Ectodermal cell (in vitro differentiated cells): ENCODE results near the gene DVL2.
A peak's percentile ranks its signal among the peaks of the same experiment; 100 is the strongest.
"Not testable (repeated sequence)": the region's sequence is repeated elsewhere in the genome, so short reads cannot be mapped to it uniquely, and the experiment has no call there.

ENCODE experiments used
- H3K27ac ChIP-seq: 2 replicates; pipeline ENCODE4 v1.7.0; 2013; ENCODE audit warnings: mild to moderate bottlenecking, low read depth, low read length; ENCODE audit not compliant: insufficient read depth, poor library complexity, severe bottlenecking
- H3K27me3 ChIP-seq: 2 replicates; pipeline ENCODE4 v1.7.0; 2013; ENCODE audit warnings: mild to moderate bottlenecking, low read length; ENCODE audit not compliant: insufficient read depth, control insufficient read depth, poor library complexity, severe bottlenecking
- H3K36me3 ChIP-seq: one replicate; pipeline ENCODE4 v1.7.0; 2013; ENCODE audit warnings: low read length; ENCODE audit not compliant: control insufficient read depth, insufficient read depth
- H3K4me1 ChIP-seq: one replicate; pipeline ENCODE4 v1.7.0; 2013; ENCODE audit warnings: low read length; ENCODE audit not compliant: control insufficient read depth, insufficient read depth
- H3K4me3 ChIP-seq: 2 replicates; pipeline ENCODE4 v1.7.0; 2013; ENCODE audit warnings: low read depth, low read length, control low read depth; ENCODE audit not compliant: insufficient read depth
- H3K9me3 ChIP-seq: 2 replicates; pipeline ENCODE4 v1.7.0; 2013; ENCODE audit warnings: mild to moderate bottlenecking, low read length, moderate library complexity; ENCODE audit not compliant: control insufficient read depth
- WGBS, 2 experiments: methylation state at CpG; one replicate each; pipeline ENCODE4 v1.1.7; 2013; ENCODE audit warnings: missing lambda C conversion rate in 2 of 2; 5-methylcytosine and 5-hydroxymethylcytosine counted together

DVL2 gene

DNA sequence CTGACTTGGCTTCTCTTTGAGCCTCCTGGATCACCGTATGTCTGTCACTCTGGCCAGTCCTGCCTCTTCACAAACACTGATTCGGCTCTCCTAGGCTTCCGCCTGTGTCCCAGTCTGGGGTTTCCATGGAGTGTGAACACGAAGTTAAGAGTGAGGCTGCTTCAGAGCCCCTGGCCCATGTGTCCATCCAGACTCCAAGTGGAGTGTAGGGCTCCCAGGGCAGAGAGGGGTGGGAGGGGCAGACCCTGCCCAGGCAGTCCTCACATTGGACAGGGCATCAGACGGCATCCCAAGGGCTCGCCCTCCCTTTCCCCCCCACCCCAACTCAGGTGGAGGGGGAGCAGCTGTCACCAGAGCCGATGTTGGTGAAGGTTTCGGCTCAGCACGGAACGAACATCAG lies 9.5 kb upstream of the DVL2 start:
- H3K36me3 ChIP-seq, result peaks cover 24% of the 10 kb centered on the region
- not testable (repeated sequence) for H3K27me3 ChIP-seq, H3K4me3 ChIP-seq, H3K9me3 ChIP-seq, H3K27ac ChIP-seq, H3K4me1 ChIP-seq
- WGBS, 2 experiments, result 91 to 95% methylated on average over 10 of the region's 10 CpGs

DNA sequence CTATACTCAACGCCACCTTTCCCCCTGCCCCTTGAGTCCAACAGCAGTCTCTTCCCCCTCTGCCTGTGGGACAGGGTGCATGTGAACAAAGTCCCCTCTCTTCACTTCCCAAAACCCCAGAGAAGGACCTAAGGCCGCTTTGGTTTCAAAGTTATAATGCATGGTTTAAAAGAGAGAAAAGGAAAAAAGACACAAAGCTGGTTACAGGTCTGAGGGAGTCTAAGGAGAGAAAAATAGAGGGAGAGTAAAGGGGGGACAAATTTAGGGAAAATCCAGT lies 9.1 kb upstream of the DVL2 start:
- H3K9me3 ChIP-seq, result no peaks in the 10 kb centered on the region
- 65 to 66% methylated on average over 2 of the region's 2 CpGs for WGBS, 2 experiments
- H3K4me3 ChIP-seq, result peak overlapping the region; percentile 69
- peak overlapping the region; percentile 9 for H3K27ac ChIP-seq
- H3K4me1 ChIP-seq, result peaks cover 5% of the 10 kb centered on the region
- H3K27me3 ChIP-seq, result no peaks in the 10 kb centered on the region
- H3K36me3 ChIP-seq, result peaks cover 24% of the 10 kb centered on the region

- Histone ChIP-seq H3K4me3 (peak overlapping the region; percentile 69), H3K9me3 (no peaks in the 10 kb centered on the region), H3K27ac (peak overlapping the region; percentile 71), H3K36me3 (peaks cover 24% of the 10 kb centered on the region), H3K27me3 (no peaks in the 10 kb centered on the region), H3K4me1 (peaks cover 5% of the 10 kb centered on the region)
- WGBS, 2 experiments, result 2% methylated on average over 49 of the region's 49 CpGs
These were observed 8.6 kb upstream of the DVL2 start for GRCh38 chr17:7242717-7243452.

- peaks cover 24% of the 10 kb centered on the region for H3K36me3 ChIP-seq
- H3K4me3 ChIP-seq, result peak within 1 kb of the TSS; percentile 69
- peak within 1 kb of the TSS; percentile 80 for H3K27ac ChIP-seq
- peaks cover 10% of the 10 kb centered on the region for H3K4me1 ChIP-seq
- no peaks in the 10 kb centered on the region for H3K27me3 ChIP-seq
- no peaks in the 10 kb centered on the region for H3K9me3 ChIP-seq
- 0% methylated on average over 60 to 62 of the region's 62 CpGs for WGBS, 2 experiments
These were observed 7.7 kb upstream of the DVL2 start, which contains the start of gene GABARAP for GRCh38 chr17:7241783-7242716. GABARAP (minus strand) TSS chr17:7242449; CDS start chr17:7242330, 119 bp downstream.

DNA sequence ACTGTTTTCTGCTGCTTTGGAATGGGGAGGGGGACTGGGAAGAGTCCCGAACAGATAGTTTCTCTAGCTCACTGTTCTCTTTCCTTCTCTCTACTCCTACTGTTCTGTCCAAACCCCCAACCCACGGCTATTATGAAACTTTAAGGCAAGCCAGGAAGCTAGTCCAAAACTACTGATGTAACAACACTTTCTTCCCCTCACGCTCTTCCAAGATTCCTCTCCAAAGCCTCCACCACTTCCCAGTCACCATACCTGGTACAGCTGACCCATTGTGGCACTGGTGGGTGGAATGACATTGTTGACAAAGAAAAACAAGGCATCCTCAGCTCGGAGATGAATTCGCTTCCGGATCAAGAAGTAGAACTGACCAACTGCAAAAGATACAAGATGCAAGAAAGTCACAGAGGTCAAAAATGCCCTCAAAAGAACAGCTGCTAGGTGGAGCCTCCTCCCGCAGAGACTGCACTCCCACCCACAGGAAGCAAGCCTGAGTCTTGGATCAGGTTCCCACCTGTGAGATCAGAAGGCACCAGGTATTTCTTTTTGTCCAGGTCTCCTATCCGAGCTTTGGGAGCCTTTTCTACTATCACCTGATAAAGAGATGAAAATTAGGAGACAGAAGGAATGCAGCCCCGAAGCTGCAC lies 6.9 kb upstream of the DVL2 start:
- WGBS, 2 experiments, result 59 to 66% methylated on average over 9 of the region's 9 CpGs
- H3K4me3 ChIP-seq, result peak overlapping the region; percentile 69
- no peaks in the 10 kb centered on the region for H3K27me3 ChIP-seq
- H3K36me3 ChIP-seq, result peaks cover 28% of the 10 kb centered on the region
- no peaks in the 10 kb centered on the region for H3K9me3 ChIP-seq
- H3K27ac ChIP-seq, result no peak overlapping the region
- peaks cover 15% of the 10 kb centered on the region for H3K4me1 ChIP-seq

GRCh38 chr17:7240375-7240774 lies 6.1 kb upstream of the DVL2 start:
- peaks cover 28% of the 10 kb centered on the region for H3K36me3 ChIP-seq
- H3K4me1 ChIP-seq, result peaks cover 15% of the 10 kb centered on the region
- WGBS, 2 experiments, result 86 to 89% methylated on average over 3 to 4 of the region's 4 CpGs
- no peak overlapping the region for H3K27ac ChIP-seq
- peak overlapping the region; percentile 18 for H3K4me3 ChIP-seq
- H3K9me3 ChIP-seq, result no peaks in the 10 kb centered on the region
- H3K27me3 ChIP-seq, result no peaks in the 10 kb centered on the region

DNA sequence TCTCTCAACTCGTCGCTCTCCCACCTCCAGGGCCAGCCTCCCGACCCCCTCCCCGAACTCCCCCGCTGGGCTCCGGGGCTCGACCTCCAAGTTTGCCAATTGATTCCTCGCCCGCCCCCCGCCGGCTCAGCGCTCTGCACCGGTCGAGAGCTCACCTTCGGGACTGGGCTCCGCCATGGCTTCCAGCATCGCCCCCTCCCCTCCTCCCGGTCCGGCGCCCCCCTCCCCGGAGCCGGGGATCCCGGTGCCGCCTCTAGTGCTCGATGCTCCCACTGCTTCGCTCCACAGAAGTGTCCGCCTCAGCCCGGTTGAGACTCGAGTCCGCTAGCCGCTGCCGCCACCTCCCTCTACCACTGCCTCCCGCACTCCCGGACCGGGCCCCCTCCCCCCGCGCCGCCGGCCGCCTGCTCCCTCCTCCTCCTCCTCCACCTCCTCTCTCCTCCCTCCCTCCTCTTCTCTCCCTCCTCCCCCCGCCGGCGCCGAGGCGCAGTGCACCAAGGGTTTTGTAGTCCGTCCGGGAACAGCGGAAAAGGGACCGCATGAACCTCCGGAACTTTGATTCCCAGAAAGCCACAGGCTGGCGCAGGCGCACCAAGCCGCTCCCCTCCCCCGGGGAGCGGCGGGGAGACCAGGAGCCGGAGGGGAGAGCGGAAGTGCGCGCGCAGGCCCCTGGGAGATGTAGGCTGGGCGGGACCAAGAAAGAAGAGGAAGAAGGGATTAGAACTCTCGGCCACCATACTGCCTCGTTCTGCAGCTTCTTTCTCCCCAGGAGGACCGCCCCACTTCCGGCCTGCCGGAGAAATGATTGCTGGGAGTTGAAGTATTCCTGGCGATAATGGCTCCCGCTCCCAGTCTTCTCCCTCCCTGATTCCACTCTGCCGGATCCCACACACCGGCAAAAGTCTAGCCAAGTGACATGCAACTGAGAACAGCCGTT lies 5.0 kb upstream of the DVL2 start, which contains the start of gene PHF23:
Gene PHF23, minus strand, starts transcription at position 367 of the 937 bp plus-strand sequence. Its CDS starts 178 bp downstream, at position 189.
- WGBS, 2 experiments, result 0 to 1% methylated on average over 72 of the region's 72 CpGs
- Histone ChIP-seq H3K27me3 (no peaks in the 10 kb centered on the region), H3K4me3 (peak within 1 kb of the TSS; percentile 70), H3K27ac (peak within 1 kb of the TSS; percentile 52), H3K36me3 (peaks cover 23% of the 10 kb centered on the region), H3K4me1 (peaks cover 15% of the 10 kb centered on the region), H3K9me3 (no peaks in the 10 kb centered on the region)

DNA sequence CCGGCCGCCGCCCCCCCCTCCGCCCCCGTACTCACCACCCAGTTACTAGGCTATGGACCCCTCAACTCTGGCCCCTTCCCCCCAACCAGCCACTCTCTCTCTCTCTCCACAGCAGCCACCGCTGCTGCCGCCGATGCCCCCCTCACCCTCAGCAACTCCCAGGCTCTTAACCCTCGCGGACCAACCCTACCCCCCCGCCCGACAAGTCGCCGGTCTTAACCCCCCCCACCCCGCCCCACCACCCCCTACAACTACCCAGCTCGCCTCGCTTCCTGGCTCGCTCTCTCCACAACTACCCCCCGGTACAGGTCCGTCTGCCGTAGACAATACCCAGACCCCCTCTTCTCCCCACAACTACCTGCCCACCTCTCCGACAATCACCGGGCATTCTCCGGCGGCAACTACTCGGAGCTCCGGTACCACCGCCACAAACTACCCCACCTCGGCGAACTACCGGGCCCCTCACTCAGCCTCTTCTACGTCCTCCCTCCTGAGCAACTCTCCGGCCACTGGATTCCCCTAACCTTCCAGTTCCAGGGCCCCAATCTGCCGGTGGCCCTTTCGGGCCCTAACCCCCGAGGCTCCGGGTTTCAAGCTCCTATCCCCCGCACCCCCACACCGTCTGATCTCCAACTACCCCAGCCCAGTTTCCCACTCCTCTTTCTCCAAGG lies 4.2 kb upstream of the DVL2 start:
- Histone ChIP-seq H3K27me3 (no peaks in the 10 kb centered on the region), H3K4me3 (peak overlapping the region; percentile 70), H3K4me1 (peaks cover 15% of the 10 kb centered on the region), H3K36me3 (peaks cover 22% of the 10 kb centered on the region), H3K9me3 (no peaks in the 10 kb centered on the region), H3K27ac (peak overlapping the region; percentile 52)
- WGBS, 2 experiments, result 0% methylated on average over 27 to 32 of the region's 39 CpGs
